RWPE2 (cell line): Measurements from ENCODE around the gene ARNT2.

ENCODE experiments used
- ATAC-seq: fragments of 200-7000 bp; cut with Tn5 transposase; 3 replicates; pipeline ENCODE4 v1.9.1; 2021; ENCODE audit warnings: low read depth
- DNase-seq: peaks from one replicate; pipeline ENCODE4 v3.0.0-alpha.2; 2020; ENCODE audit warnings: low spot score
- H3K27ac ChIP-seq: fragments of 450-650 bp; 2 replicates; pipeline ENCODE4 v1.5.1; 2017; ENCODE audit warnings: mild to moderate bottlenecking; ENCODE audit not compliant: poor library complexity, severe bottlenecking
- H3K27me3 ChIP-seq: fragments of 250-450 bp; sonication (Bioruptor Pico); 2 replicates; pipeline ENCODE4 v1.5.1; 2021; ENCODE audit warnings: mild to moderate bottlenecking, moderate library complexity; ENCODE audit not compliant: insufficient read depth, poor library complexity, severe bottlenecking
- H3K36me3 ChIP-seq: fragments of 250-450 bp; sonication (Bioruptor Pico); 2 replicates; pipeline ENCODE4 v1.5.1; 2020; ENCODE audit warnings: low read depth, mild to moderate bottlenecking, moderate library complexity
- H3K4me1 ChIP-seq: fragments of 250-450 bp; sonication (Bioruptor Pico); 2 replicates; pipeline ENCODE4 v1.5.1; 2021; ENCODE audit warnings: mild to moderate bottlenecking, moderate library complexity; ENCODE audit not compliant: insufficient read depth, poor library complexity, severe bottlenecking
- H3K4me3 ChIP-seq: fragments of 250-450 bp; sonication (Bioruptor Pico); 2 replicates; pipeline ENCODE4 v1.5.1; 2021; ENCODE audit warnings: mild to moderate bottlenecking, moderate library complexity; ENCODE audit not compliant: severe bottlenecking
- H3K9me3 ChIP-seq: fragments of 250-450 bp; sonication (Bioruptor Pico); 2 replicates; pipeline ENCODE4 v1.5.1; 2021; ENCODE audit warnings: mild to moderate bottlenecking, moderate library complexity; ENCODE audit not compliant: severe bottlenecking
- TF ChIP-seq, protein P1 (sequence below): fragments of 450-650 bp; IDR thresholded peaks from one replicate; pipeline ENCODE4 v1.5.1; 2017; ENCODE audit warnings: mild to moderate bottlenecking, moderate library complexity; ENCODE audit not compliant: poor library complexity, severe bottlenecking

ARNT2 gene

DNA sequence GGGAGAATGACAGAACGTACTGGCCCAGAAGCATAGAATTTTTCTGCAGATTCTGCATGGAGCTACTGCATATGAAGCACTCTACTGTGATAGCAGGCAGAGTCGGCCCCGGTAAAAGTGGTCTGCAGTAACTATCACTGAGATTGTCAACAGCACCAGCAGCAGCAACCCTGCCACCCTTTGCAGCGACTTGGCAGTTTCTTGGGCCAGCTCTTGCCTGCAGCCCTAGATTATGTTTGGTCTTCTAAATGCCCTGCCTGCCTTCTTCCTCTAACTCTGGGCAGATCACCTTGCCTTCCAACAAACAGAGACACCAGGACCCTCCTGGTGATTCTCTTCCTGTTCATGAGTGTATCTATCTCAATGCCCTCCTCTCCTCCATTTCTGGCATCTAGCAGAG lies 161.8 kb downstream of the ARNT2 start:
- DNase-seq (no peak), ATAC-seq (no peak)
- H3K4me1 ChIP-seq, result peaks cover 6% of the 10 kb centered on the region
- TF ChIP-seq, protein P1, sequence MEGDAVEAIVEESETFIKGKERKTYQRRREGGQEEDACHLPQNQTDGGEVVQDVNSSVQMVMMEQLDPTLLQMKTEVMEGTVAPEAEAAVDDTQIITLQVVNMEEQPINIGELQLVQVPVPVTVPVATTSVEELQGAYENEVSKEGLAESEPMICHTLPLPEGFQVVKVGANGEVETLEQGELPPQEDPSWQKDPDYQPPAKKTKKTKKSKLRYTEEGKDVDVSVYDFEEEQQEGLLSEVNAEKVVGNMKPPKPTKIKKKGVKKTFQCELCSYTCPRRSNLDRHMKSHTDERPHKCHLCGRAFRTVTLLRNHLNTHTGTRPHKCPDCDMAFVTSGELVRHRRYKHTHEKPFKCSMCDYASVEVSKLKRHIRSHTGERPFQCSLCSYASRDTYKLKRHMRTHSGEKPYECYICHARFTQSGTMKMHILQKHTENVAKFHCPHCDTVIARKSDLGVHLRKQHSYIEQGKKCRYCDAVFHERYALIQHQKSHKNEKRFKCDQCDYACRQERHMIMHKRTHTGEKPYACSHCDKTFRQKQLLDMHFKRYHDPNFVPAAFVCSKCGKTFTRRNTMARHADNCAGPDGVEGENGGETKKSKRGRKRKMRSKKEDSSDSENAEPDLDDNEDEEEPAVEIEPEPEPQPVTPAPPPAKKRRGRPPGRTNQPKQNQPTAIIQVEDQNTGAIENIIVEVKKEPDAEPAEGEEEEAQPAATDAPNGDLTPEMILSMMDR, result no peak
- H3K9me3 ChIP-seq, result no peaks in the 10 kb centered on the region
- H3K27ac ChIP-seq, result no peak overlapping the region
- no peaks in the 10 kb centered on the region for H3K27me3 ChIP-seq
- H3K4me3 ChIP-seq, result no peak overlapping the region
- no peaks in the 10 kb centered on the region for H3K36me3 ChIP-seq

DNA sequence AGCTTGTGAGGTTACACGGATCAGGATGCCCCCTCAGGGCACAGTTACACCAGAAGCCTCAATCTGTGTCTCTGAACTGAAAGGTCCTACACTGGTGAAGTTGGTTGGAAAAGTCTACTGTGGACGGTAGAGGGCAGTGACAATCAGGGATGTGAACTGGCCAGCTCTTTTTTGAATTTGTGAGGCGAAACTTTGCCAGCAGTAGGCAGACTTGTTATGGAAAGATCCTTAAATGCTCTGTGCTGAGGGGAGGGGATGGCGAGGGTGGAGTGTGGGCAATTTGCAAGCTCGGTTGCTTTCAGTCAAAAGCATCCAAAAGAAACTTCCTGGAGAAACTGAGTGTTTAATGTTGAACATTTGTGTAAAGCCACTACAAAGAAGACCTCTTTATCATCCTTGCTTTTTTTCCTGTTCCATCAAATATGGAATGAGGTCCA lies 163.6 kb downstream of the ARNT2 start:
- DNase-seq (no peak), ATAC-seq (peak; percentile 89)
- Histone ChIP-seq H3K4me3 (no peak overlapping the region), H3K9me3 (no peaks in the 10 kb centered on the region), H3K27ac (no peak overlapping the region), H3K36me3 (no peaks in the 10 kb centered on the region), H3K27me3 (no peaks in the 10 kb centered on the region), H3K4me1 (peaks cover 6% of the 10 kb centered on the region)
- TF ChIP-seq, protein P1, result peak; percentile 99

DNA sequence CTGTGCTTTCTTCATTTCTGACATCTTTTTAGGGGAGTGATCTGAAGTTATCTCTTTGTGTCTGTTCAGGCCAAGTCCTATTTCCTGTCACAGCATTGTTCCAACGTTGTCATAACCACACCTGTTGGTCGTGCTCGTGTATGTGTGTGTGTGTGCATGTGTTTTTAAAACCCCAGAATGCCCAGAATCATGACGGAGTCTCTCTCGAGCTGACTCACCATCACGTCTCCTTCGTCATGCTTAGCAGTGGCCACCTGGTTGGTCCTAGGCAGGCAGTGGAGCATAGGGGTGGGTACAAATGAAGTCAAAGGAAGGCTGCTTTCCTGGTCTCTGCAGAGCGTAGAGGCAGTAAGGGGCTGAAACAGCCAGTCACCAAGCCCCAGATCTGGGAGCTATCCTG lies 164.1 kb downstream of the ARNT2 start:
- Histone ChIP-seq H3K36me3 (no peaks in the 10 kb centered on the region), H3K4me3 (no peak overlapping the region), H3K4me1 (peaks cover 6% of the 10 kb centered on the region), H3K27ac (no peak overlapping the region), H3K9me3 (no peaks in the 10 kb centered on the region), H3K27me3 (no peaks in the 10 kb centered on the region)
- TF ChIP-seq, protein P1, result no peak
- DNase-seq (no peak), ATAC-seq (no peak)

DNA sequence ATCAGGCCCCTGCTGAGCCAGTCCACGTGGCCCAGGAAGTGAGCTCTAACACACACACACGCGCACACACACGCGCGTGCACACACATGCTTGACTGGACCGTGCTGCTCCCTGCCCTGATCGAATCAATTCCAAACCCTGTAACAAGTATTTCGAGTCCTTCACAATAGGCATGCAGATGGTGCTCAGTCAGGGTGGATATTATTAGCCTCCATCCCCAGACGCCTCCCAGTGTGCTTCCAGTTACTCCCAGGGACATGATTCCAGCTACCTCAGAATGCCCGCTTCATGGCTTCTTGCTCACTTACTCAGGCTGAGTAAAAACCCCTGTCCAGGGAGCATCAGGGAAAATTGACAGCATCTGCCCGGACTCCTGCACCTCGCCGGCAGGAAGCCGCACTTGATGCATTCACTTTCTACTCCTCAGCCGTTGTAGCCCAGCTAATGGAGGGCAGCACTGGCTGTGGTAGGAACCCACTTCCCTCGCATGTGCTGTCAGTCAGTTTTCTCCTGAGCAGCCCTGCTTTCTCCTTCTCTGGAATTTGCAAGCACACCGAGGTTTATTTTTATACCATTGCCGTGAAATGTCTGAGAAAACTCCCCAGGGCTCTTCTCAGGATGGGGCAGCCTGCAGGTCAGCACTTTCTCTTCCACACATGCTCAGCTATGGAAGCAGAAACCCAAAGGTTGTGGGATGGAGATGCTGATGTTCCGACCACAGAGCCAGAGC lies 164.9 kb downstream of the ARNT2 start:
- H3K9me3 ChIP-seq, result no peaks in the 10 kb centered on the region
- no peak overlapping the region for H3K27ac ChIP-seq
- H3K27me3 ChIP-seq, result no peaks in the 10 kb centered on the region
- H3K36me3 ChIP-seq, result no peaks in the 10 kb centered on the region
- ATAC-seq, result no peak
- H3K4me3 ChIP-seq, result no peak overlapping the region
- TF ChIP-seq, protein P1, result no peak
- H3K4me1 ChIP-seq, result peaks cover 6% of the 10 kb centered on the region
- no peak for DNase-seq

DNA sequence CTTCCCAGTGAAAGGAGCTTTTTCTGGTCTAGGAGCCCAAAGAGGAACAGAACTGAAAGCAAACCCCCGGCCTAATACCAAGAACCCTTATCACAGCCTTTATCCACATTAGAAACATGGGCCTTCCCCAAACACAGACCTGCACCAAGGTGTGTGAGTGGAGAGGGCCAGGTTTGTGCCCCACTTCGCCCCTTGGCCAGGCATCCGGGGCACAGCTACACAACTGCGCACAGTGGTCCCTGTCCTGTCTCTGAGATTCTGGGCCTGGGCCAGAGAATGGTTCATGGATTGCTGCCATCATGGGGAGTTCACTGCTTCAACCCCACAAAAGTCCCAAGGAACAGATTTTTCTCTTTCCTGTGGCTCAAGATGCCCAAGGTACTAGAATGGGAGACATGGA lies 165.5 kb downstream of the ARNT2 start:
- H3K9me3 ChIP-seq, result no peaks in the 10 kb centered on the region
- H3K36me3 ChIP-seq, result no peaks in the 10 kb centered on the region
- TF ChIP-seq, protein P1, result no peak
- no peaks in the 10 kb centered on the region for H3K27me3 ChIP-seq
- ATAC-seq (no peak), DNase-seq (no peak)
- no peak overlapping the region for H3K4me3 ChIP-seq
- peaks cover 6% of the 10 kb centered on the region for H3K4me1 ChIP-seq
- H3K27ac ChIP-seq, result no peak overlapping the region
